Endothelial cell of hepatic sinusoid (primary cell): Measurements from ENCODE around the gene SNX15.

Experiments
- in situ Hi-C: cut with HindIII; loops from 2 replicates; pipeline ENCODE4 v1.10.0; 2017; ENCODE audit warnings: low sequenced_read_pairs

The SNX15 gene

GRCh38 chr11:65055538-65055937, 28.3 kb downstream of the SNX15 start:
- in situ Hi-C loops = no loop called here

GRCh38 chr11:65056999-65057398, 29.8 kb downstream of the SNX15 start:
- in situ Hi-C loops = no loop called here

- in situ Hi-C loops = no loop called here
These were observed 30.3 kb downstream of the SNX15 start for GRCh38 chr11:65057526-65057925.

GRCh38 chr11:65058012-65058411, 30.8 kb downstream of the SNX15 start:
- in situ Hi-C loops = no loop called here

- in situ Hi-C loops = no loop called here
These were observed 31.3 kb downstream of the SNX15 start, which contains the start of gene NAALADL1 for GRCh38 chr11:65058419-65059054. NAALADL1 (minus strand) TSS chr11:65058553; CDS start chr11:65058521, 32 bp downstream.

- in situ Hi-C loops = no loop called here
These were observed 32.3 kb downstream of the SNX15 start for GRCh38 chr11:65059523-65059922.

- in situ Hi-C loops = no loop called here
These were observed 33.0 kb downstream of the SNX15 start for GRCh38 chr11:65059959-65060824.

GRCh38 chr11:65060913-65061408, 33.7 kb downstream of the SNX15 start:
- in situ Hi-C loops = no loop called here

GRCh38 chr11:65063532-65063931, 36.3 kb downstream of the SNX15 start:
- in situ Hi-C loops = no loop called here

GRCh38 chr11:65064847-65065240, 37.6 kb downstream of the SNX15 start:
- in situ Hi-C loops = no loop called here

GRCh38 chr11:65065851-65066250, 38.6 kb downstream of the SNX15 start:
- in situ Hi-C loops = no loop called here

- in situ Hi-C loops = no loop called here
These were observed 39.1 kb downstream of the SNX15 start for GRCh38 chr11:65066315-65066714.

- in situ Hi-C loops = no loop called here
These were observed 39.6 kb downstream of the SNX15 start for GRCh38 chr11:65066805-65067291.

- in situ Hi-C loops = no loop called here
These were observed 40.2 kb downstream of the SNX15 start for GRCh38 chr11:65067446-65067845.

GRCh38 chr11:65069217-65069616, 42.0 kb downstream of the SNX15 start:
- in situ Hi-C loops = no loop called here

GRCh38 chr11:65071907-65072630, 44.8 kb downstream of the SNX15 start:
- in situ Hi-C loops = no loop called here

GRCh38 chr11:65072631-65072966, 45.4 kb downstream of the SNX15 start:
- in situ Hi-C loops = no loop called here

GRCh38 chr11:65077451-65077850, 50.2 kb downstream of the SNX15 start:
- in situ Hi-C loops = no loop called here

GRCh38 chr11:65078151-65078550, 50.9 kb downstream of the SNX15 start:
- in situ Hi-C loops = no loop called here

GRCh38 chr11:65078786-65079342, 51.6 kb downstream of the SNX15 start:
- in situ Hi-C loops = no loop called here
